Hematopoietic multipotent progenitor cell treated with erythropoietin and hydrocortisone succinate and interleukin-3 and kit ligand, for 8 days (in vitro differentiated cells): ENCODE data around the gene HABP4.

Experiments
- DNase-seq: peaks from one replicate; pipeline ENCODE4 v3.0.0-alpha.2; 2015

HABP4 gene

GRCh38 chr9:96480736-96481135 lies 30.8 kb downstream of the HABP4 start:
- no peak for DNase-seq

GRCh38 chr9:96482476-96482875 lies 32.5 kb downstream of the HABP4 start:
- no peak for DNase-seq

GRCh38 chr9:96483197-96483596 lies 33.2 kb downstream of the HABP4 start:
- DNase-seq, result no peak

GRCh38 chr9:96483733-96484390 lies 33.9 kb downstream of the HABP4 start:
- no peak for DNase-seq

GRCh38 chr9:96484521-96484931 lies 34.6 kb downstream of the HABP4 start:
- no peak for DNase-seq

GRCh38 chr9:96485280-96485679 lies 35.3 kb downstream of the HABP4 start:
- no peak for DNase-seq

GRCh38 chr9:96486386-96487028 lies 36.5 kb downstream of the HABP4 start:
- no peak for DNase-seq

- DNase-seq, result no peak
Measured at GRCh38 chr9:96487029-96487396, 37.0 kb downstream of the HABP4 start.

GRCh38 chr9:96487949-96488348 lies 38.0 kb downstream of the HABP4 start:
- no peak for DNase-seq

GRCh38 chr9:96489482-96489979 lies 39.6 kb downstream of the HABP4 start:
- no peak for DNase-seq

- DNase-seq, result no peak
Measured at GRCh38 chr9:96490534-96491078, 40.6 kb downstream of the HABP4 start.

- DNase-seq, result no peak
Measured at GRCh38 chr9:96491079-96491879, 41.3 kb downstream of the HABP4 start.

- DNase-seq, result no peak
Measured at GRCh38 chr9:96491880-96492525, 42.0 kb downstream of the HABP4 start.

GRCh38 chr9:96492993-96493531 lies 43.1 kb downstream of the HABP4 start:
- DNase-seq, result no peak

- DNase-seq, result no peak
Measured at GRCh38 chr9:96493757-96494156, 43.8 kb downstream of the HABP4 start.

- DNase-seq, result no peak
Measured at GRCh38 chr9:96494215-96494800, 44.3 kb downstream of the HABP4 start.

GRCh38 chr9:96495341-96495740 lies 45.4 kb downstream of the HABP4 start:
- no peak for DNase-seq

- no peak for DNase-seq
Measured at GRCh38 chr9:96496368-96497116, 46.6 kb downstream of the HABP4 start.

GRCh38 chr9:96497117-96497399 lies 47.1 kb downstream of the HABP4 start:
- DNase-seq, result no peak

GRCh38 chr9:96498796-96499195 lies 48.8 kb downstream of the HABP4 start:
- DNase-seq, result no peak

- DNase-seq, result no peak
Measured at GRCh38 chr9:96499257-96499656, 49.3 kb downstream of the HABP4 start.
